ENCODE data around the gene TICAM2.

DNA sequence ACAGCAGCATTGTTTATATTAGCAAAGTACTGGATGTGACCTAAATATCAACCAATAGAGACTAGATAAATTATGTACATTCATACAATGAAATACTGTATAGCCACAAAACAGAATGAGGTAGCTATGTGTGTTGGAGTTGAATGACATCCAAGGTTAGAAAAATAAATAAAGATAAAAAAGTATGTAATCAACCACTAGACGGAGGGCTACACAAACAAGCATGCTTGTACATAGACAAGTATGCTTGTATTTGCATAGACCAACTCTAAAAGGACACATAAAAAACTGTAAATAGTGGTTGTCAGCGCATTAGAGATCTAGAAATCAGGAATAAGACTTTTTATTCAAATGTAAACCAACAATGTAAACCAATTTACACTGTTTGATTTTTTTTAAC lies 60.7 kb downstream of the TICAM2 start:
- TF ChIP-seq, protein P1, sequence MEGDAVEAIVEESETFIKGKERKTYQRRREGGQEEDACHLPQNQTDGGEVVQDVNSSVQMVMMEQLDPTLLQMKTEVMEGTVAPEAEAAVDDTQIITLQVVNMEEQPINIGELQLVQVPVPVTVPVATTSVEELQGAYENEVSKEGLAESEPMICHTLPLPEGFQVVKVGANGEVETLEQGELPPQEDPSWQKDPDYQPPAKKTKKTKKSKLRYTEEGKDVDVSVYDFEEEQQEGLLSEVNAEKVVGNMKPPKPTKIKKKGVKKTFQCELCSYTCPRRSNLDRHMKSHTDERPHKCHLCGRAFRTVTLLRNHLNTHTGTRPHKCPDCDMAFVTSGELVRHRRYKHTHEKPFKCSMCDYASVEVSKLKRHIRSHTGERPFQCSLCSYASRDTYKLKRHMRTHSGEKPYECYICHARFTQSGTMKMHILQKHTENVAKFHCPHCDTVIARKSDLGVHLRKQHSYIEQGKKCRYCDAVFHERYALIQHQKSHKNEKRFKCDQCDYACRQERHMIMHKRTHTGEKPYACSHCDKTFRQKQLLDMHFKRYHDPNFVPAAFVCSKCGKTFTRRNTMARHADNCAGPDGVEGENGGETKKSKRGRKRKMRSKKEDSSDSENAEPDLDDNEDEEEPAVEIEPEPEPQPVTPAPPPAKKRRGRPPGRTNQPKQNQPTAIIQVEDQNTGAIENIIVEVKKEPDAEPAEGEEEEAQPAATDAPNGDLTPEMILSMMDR (IDR thresholded peaks at IDR 0.05; ENCODE audit: borderline replicate concordance, extremely low read depth, low read length, poor library complexity, severe bottlenecking), result no peak
- no peak for TF ChIP-seq EZH2 (IDR thresholded peaks at IDR 0.05; ENCODE audit: borderline replicate concordance, low read depth, low read length, severe bottlenecking)

Measured in DND-41 (cell line).